GM21528 (cell line): ENCODE results near the gene C1GALT1C1.
"Not testable (repeated sequence)": the region's sequence is repeated elsewhere in the genome, so short reads cannot be mapped to it uniquely, and the experiment has no call there.

Experiments
- ATAC-seq: cut with Tn5 transposase; IDR thresholded peaks from one replicate; pipeline ENCODE4 v1.9.1; 2021; ENCODE audit warnings: mild to moderate bottlenecking, moderate library complexity; ENCODE audit not compliant: unreplicated experiment, low FRiP score

C1GALT1C1 gene

DNA sequence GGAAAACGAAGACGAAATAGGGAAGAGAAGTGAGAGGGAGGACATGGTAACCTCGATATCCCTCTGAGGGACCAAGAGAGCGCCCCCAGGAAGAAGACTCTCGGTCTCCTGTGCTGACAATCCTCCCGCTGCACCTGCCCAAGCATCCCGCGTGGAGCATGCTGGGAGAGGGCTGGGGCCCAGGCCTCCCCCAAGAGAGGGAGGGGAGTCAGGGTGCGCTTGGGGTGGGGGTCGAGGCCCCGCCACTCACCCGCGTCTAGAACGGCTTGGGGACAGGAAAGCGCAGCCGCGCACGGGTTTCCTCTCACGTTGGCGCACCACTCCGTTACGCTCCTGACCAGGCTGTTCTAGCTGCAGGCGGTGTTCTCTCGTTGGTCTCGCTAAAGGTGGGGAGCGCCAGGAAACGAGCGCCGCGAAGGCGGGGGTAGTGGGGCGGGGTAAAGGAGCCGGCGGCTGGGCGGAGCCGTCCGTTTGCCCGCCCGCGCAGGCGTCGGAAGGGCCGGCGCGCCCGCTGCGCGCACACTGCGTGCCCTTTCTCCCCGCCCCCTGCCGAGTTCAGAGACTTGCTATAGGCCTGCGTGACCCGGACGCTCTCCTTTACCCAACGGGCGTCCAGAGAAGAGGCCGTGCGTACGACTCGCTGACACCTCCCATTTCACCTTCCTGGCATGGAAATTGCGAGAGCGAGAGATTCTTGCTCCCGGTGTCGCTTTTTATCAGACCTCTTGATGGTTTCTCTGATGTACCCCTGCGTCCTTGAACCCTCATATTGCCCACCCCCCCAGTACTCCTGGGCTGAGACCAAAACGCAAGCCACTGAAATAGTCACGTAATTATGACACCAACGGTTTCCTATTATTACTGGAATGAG, at the start of gene C1GALT1C1:
Gene C1GALT1C1 (minus strand): TSS at position 388 of the 871 bp plus-strand sequence. CDS start 2,888 bp downstream, outside the sequence.
- peak; percentile 98 for ATAC-seq

DNA sequence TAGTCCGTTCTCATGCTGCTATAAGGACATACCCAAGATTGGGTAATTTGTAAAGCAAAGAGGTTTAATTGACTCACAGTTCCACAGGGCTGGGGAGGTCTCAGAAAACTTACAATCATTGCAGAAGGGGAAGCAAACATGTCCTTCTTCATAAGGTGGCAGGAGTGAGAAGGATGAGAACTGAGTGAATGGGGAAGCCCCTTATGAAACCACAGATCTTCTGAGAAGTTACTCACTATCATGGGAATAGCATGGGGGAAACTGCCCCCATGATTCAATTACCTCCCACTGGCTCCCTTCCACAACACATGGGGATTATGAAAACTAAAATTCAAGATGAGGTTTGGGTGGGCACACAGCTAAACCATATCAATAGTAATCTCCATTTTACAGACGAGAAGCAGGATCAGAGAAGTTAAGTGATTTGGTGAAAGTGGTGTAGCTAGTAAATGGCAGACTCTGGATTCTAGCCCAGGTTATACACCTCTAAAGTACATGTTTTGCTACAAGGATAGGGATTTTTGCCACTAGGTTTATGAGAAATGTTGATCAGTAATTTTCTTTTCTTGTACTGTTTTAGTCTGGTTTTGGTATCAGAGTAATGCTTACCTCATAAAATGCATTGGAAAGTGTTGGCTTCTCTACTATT, 47.3 kb upstream of the C1GALT1C1 start:
- ATAC-seq: no peak

DNA sequence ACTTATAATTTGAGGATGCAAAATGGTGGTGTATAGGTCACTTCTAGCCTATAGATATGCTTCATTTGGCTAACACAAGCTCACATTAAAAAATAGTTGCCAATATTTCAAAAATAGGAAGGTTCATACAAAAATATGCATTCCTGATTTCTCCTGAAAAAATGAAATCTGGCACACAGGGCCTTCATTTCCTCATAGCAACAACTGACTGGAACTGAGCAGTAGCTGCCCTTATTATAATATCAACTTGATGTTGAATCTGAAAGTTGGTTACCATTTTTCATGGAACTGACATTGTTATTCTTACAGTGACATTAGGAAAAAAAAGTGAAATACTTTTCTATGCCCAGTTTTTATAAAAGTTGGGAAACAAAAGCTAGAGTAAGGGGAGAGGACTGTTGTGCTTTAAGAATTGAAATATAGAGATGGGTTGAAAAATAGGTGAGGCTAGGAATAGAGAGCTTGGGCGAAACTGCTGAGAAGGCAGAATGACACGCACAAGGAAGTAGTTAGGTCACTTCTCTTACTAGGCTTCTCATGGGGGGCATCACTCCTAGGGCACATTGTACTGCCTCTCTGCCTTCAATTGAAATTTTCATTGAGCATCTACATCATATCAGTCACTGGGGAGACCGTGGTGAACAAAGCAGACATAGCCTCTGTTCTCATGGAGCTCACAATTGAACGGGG, 43.1 kb upstream of the C1GALT1C1 start:
- ATAC-seq: no peak

DNA sequence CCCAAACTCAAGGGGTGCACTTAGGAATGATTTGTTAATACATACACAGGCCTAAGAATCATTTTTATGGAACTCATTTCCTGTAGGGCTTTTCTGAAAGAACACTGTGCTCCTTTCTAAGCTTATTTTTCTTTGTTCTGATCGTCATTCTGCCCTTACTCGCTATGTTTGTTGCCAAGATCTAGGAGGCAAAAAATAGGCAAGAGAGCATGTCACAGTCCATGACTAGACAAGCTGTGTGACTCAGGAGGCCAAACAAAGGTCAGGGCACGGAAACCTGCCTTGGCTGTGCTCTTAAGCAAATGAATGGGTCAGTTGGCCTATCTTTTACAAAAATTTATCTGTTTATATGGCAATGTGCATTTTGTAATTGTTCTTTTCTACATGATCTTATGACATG, 42.5 kb upstream of the C1GALT1C1 start:
- no peak for ATAC-seq

DNA sequence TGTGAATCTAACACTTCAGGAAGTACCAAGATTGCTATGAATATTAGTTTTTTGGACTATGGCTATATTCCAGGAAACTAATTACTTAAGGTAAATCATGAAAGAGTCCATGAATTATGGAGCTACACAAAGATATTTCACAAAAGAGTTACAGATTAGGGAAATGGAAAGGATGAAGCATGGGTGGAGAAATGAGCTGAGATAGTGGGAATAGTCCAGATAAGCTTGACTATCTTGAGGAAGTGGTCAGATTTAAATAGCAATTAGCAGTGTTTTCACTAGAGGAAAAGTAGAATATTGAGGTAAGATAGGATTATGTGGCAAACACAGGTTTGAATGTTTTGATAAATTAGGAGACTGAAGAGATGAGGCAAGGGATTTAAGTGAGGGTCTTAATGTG, 42.1 kb upstream of the C1GALT1C1 start:
- no peak for ATAC-seq

DNA sequence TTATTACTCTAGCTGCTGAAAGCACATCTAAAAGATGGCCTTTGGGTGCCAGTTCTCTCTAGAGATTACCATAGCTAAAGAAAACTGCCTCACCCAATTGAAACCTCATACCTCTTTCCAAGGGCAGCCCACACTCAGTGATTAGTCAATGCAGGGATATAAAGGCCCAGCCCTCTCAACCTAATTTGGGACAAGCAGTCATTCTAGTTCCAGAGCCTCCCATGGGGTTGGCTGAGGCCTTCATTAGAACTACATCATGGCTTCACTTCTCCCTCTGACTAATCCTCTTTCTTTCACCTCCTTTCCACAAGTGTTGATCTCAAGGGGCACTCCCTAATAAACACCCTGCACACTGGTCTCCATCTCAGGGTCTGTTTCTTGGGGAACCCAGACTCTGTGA, 38.5 kb upstream of the C1GALT1C1 start:
- no peak for ATAC-seq

DNA sequence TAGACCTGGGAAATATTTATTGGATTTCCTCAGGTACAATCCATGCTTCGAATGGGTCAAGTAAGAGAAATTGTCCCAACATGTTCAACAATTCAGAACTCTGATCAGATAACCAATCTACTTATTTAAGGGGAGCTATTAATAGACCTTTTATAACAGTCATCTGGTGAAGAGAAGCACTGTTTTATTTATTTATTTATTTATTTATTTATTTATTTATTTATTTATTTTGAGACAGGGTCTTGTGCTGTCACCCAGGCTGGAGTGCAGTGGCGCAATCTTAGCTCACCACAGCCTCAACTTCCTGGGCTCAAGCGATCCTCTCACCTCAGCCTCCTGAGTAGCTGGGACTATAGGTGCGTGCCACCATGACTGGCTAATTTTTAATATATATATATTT, 34.7 kb upstream of the C1GALT1C1 start:
- not testable (repeated sequence) for ATAC-seq

DNA sequence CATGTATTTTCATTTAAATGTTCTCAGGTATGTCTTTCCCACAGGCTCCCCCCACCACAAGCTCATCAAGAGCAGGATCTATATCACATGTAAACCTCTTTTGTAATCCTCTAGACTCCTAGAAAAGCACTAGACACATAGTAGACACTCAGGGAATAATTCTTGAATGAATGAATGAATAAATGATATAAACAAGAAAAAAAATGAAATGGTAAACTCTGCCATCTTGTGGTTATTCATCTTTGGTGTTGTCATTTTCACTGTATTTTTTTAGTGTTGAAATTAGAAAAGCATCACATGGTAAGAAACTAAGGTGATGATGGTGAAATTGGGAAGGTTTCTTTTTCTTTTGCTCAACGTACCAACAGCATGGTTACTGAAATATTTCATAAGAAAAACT, 34.2 kb upstream of the C1GALT1C1 start:
- no peak for ATAC-seq

DNA sequence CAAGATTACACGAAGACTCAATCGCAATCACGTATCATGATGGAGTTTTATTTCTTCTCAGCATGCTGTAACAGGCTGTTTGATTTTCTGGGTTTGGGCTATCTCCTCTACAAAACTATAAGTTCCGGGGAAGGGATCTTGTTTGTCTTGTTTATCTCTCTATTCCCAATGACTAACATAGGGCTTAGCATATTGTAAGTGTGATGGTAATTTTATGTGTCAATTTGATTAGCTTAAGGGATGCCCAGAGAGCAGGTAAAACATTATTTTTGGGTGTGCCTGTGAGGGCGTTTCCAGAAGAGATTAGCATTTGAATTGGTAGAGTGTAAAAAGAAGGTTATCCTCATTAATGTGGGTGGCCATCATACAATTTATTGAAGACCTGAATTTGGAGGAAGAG, 32.8 kb upstream of the C1GALT1C1 start:
- no peak for ATAC-seq

DNA sequence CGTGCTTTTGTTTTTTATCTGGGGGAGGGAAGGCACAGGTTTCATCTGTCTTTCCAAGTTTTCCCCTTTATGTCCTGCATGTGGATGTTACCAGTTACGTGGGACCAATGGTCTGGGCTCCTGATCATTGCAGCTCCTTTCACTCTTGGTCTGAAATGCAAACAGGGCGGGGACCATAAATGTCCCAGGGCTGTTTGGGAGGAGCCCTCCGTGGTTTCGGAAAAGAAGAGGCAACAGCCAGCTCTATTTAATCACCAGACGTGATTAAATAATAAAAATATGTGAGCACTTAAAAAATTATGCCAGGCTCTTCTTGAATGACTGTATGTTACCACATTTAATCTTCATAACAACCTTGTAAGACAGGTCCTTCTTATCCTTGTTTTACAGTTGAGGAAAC, 30.8 kb upstream of the C1GALT1C1 start:
- ATAC-seq: no peak

DNA sequence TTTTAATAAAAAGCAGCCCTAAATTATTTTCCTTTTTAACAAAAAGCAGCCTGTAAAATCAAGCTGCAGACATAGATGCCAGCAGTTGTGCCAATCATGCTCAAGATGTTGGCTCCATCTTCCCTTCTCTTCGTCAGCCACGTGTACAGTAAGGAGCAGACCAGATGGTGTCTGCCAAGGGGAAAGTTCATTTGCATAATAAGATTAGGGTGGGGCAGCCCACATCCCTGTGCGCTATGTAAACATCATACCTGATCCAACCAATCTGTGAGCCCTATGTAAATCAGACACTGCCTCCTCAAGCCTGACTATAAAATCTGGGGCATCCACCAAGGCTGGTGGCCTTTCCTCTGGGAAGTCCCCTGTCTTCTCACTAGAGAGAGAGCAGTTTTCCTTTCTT, 23.1 kb upstream of the C1GALT1C1 start:
- no peak for ATAC-seq

DNA sequence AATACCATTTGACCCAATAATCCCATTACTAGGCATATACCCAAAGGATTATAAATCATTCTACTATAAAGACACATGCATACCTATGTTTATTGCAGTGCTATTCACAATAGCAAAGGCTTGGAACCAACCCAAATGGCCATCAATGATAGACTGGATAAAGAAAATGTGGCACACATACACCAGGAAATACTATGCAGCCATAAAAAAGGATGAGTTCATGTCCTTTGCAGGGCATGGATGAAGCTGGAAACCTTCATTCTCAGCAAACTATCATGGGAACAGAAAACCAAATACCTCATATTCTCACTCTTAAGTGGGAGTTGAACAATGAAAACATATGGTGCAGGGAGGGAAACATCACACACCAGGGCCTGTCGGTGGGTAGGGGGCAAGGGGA, 22.4 kb upstream of the C1GALT1C1 start:
- not testable (repeated sequence) for ATAC-seq

DNA sequence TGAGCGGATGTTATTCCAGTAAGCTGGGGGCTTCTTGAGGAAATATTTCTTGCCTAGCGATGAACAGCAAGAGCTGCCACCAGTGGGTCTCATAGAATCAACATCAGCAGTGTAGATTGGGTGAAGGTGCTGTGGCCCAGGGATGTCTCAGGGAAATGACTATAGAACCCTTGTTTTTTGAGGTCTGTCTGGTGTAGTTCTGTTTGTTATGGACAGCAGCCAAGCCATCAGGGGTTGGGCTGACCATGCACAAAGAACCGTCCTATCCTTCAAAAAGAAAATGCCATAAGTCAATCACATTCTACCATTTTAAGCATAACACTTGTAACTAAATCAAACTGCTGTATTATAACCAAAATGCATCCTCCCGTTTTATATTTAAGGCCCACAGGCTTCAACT, 17.3 kb upstream of the C1GALT1C1 start:
- ATAC-seq: no peak

DNA sequence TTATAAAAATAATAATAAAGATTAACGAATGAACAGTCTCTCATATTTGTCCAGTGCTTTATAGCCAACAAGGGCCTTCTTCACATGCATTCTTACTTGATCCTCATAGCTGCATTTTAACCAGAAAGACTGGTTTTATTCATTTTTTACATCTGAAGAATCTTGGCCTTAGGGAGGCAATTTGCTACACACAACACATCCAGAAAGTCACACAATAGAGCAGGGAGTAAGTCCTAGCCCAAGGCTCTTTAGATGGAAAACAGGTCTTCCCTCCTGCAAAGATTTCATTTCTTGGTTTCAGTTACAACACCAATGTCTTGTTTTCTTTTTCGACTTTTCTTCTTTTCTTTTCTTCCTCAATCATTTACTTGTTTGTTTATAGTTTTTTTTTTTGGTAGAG, 13.0 kb upstream of the C1GALT1C1 start:
- ATAC-seq: no peak

DNA sequence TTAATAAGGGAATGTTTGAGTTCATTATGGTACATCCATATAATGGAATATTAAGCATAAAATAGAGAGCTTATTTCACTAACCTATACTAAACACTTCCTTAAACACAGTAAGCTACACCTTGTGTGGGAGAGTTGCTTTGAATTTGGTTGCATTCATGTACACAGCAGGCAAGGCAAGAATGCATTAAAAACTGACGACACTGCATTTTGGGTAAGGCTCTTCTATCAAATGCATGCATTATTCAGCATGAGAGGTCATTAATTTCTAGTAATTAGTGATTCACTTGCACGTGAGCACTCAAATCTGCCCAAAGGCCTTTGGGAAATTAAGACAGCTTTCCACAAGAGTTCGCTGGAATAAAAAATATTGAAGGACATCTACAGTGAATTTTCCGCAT, 8.8 kb upstream of the C1GALT1C1 start:
- no peak for ATAC-seq

DNA sequence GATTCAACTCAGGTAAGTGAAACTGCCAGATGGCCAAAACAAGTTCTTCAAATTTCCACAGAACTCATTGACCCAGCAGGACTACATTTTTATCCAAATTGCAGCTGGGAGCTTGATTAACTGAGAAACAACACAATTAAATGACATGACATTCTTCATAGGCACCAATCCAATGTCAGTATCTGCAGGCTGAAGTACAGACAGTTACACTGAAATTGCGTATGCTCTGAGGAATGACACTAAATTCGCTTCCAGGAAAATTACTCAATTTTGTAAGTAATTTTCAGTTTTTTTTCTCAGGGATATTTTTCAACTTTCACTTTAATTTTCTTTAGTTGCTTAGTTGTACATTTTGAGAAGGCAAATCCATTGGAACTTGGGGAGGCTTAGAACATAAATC, 4.5 kb downstream of the C1GALT1C1 start:
- no peak for ATAC-seq

DNA sequence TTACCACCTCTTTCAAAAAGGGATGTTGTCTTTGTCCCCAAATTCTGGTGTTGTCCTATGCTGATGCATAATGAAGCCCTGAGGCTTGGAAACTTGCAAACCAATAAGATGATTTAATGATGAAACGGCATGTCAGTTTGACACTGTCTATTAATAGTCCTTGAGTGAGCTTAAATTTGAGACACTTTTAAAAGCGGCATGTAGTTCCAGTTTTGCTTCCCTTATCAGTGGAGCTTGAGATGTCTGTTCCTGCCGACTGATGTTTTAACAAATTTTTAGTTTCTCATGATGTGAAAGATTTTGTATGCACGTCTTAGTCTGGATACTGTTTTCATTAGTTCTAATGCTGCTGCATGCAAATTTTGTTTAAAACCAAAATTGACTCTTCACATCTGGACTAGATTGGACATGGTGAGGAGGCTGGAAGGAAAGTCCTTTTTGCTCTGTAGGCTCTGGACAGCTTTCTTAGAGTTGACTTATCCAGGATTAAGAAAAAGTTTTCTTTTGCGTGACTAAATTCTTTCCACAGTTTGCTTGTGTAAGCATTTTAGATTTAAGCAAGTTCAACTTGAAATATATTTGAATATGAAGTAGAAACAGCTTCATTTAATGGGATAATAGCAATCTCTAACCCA, 11.7 kb downstream of the C1GALT1C1 start:
- ATAC-seq: no peak

DNA sequence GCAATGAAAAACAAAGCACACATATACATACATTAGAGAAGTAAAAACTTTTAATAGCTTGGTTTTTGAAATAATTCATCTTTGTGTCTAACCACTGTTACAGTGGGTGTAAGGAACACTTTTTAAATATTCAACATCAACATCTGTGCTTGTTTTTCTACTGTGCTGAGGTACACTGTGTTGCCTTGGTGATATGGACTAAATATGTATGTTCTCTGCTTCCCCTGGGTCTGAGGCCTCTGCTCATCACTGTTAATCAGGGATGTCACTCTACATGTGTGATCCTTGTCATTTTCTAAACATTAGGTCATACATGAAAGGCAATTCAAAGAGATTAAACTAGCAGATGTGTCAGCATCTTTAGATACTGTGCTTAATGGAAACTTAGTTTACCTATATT, 15.0 kb downstream of the C1GALT1C1 start:
- no peak for ATAC-seq

DNA sequence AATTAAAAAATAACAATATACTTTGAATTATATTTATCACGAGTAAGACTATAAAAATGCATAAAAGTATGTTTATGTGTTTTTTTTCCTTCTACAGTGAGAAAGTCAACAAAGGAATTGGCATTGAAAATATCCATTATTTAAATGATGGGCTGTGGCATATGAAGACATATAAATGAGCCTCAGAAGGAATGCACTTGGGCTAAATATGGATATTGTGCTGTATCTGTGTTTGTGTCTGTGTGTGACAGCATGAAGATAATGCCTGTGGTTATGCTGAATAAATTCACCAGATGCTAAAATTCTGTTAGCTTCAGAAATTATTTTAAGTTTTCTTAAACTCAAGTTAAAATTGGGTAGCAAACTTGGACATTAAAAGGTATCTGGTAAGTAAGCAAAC, 17.8 kb downstream of the C1GALT1C1 start:
- no peak for ATAC-seq

DNA sequence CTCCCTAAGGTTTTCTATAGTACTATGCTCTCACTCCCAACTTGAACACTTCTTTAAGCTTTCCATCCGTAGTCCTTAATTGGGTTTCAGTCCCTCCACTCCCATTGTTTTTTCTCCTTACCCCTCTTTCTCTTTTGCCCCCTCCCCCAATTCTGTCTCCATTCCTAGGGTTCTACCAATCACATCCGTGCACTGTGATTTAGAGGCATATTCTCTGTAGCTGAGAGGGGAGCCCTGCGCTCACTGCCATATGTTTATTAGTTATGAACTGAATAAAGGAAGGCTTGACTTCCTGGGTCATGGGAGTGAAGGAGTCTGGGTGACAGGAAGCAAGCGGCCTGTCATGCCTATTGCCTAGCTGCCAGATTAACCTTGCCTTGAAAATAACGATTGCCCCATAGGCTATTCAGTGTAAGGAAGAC, 25.5 kb downstream of the C1GALT1C1 start:
- peak; percentile 79 for ATAC-seq
